ENCODE results near the gene RBMS3. TPM values are rescaled to one million over a fixed set of nuclear protein-coding genes. Genes with fewer than 3 reads are reported as not detected.

Gene RBMS3
- total and polyA plus RNA-seq, 2 experiments from 2014 or later, result 3.2 to 7.4 TPM

GRCh38 chr3:29870136-29870535 lies 589.3 kb downstream of the RBMS3 start:
- Histone ChIP-seq H3K27ac (ENCODE audit: low read depth) (no peak overlapping the region), H3K36me3 (ENCODE audit: insufficient read depth) (no peaks in the 10 kb centered on the region), H4K20me1 (replicated peaks; ENCODE audit: insufficient read depth) (no peaks in the 10 kb centered on the region), H3K4me1 (ENCODE audit: insufficient read depth) (peaks cover 18% of the 10 kb centered on the region), H3K4me2 (no peak overlapping the region), H3K27me3 (ENCODE audit: insufficient read depth) (no peaks in the 10 kb centered on the region), H3K9me2 (ENCODE audit: insufficient read depth) (no peaks in the 10 kb centered on the region), H2AFZ (no peak overlapping the region), H3K4me3 (no peak overlapping the region), H3F3A (replicated peaks; ENCODE audit: low read depth) (no peaks in the 10 kb centered on the region), H3K79me2 (replicated peaks; ENCODE audit: insufficient read depth) (no peaks in the 10 kb centered on the region)
- Mint-ChIP-seq H3K36me3 (ENCODE audit: low read depth) (no peaks in the 10 kb centered on the region), H3K4me3 (no peak overlapping the region), H3K4me1 (peaks cover 16% of the 10 kb centered on the region), H3K9me3 (no peaks in the 10 kb centered on the region), H3K27me3 (ENCODE audit: insufficient read depth, low read depth, poor library complexity) (no peaks in the 10 kb centered on the region), H3K27ac (no peak overlapping the region)
- ATAC-seq, result no peak
- TF ChIP-seq STAT1 (IDR thresholded peaks at IDR 0.05; ENCODE audit: unreplicated experiment) (no peak), POLR2AphosphoS5 (IDR thresholded peaks at IDR 0.05; ENCODE audit: low read depth) (no peak), EZH2phosphoT487 (IDR thresholded peaks at IDR 0.05; ENCODE audit: unreplicated experiment) (no peak), EZH2 (IDR thresholded peaks at IDR 0.05; ENCODE audit: low read depth, unreplicated experiment) (no peak), JUNB (IDR thresholded peaks at IDR 0.05; ENCODE audit: unreplicated experiment) (no peak), CREB1 (CRISPR knock-in tag; IDR thresholded peaks at IDR 0.05; ENCODE audit: low read depth) (no peak), NANOG (IDR thresholded peaks at IDR 0.05; ENCODE audit: borderline replicate concordance) (no peak), ZNF331 (CRISPR knock-in tag; IDR thresholded peaks at IDR 0.05; ENCODE audit: low read depth) (no peak), ZNF114 (CRISPR knock-in tag; IDR thresholded peaks at IDR 0.05) (no peak), ZNF462 (CRISPR knock-in tag; IDR thresholded peaks at IDR 0.05) (no peak), CTCF (conservative IDR thresholded peaks at IDR 0.05; ENCODE audit: low read depth in 2 of 2) (no peak), REST (IDR thresholded peaks at IDR 0.05; ENCODE audit: unreplicated experiment) (no peak), ETS1 (IDR thresholded peaks at IDR 0.05) (no peak)
- DNase-seq (ENCODE audit: low spot score), result no peak
